ENCODE measurements around the gene HDAC9. TPM values are rescaled to one million over a fixed set of nuclear protein-coding genes. Genes with fewer than 3 reads are reported as not detected.

HDAC9 gene
- total and polyA plus RNA-seq, 11 donors = 4.8 to 62.9 (median 30.6) TPM

DNA sequence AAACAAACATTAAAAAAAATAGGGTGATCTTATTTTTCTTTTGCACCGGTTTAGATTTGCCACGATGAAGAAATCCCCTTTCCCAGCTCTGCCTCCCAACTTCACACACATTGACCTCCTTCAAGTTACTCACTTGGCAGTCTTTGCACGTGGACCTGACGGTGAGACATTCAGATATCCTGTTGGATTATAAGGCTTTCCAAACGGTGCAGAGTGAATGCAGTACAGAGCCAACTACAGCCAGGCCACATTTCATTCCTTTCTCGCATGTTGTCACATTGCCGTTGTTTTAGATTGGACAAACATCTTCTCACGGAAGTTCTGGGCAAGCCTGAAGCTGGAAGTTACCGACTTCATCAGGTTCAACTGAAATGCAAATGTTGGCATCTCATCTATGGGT lies 159.2 kb downstream of the HDAC9 start:
- intact Hi-C loops (cut with DNase I) = no loop called here
- DNase-seq = no peak
- ATAC-seq = no peak
- H3K36me3 ChIP-seq = peaks cover 0 to 26% (median 0%) of the 10 kb centered on the region in 9 donors
- TF ChIP-seq, protein P1, sequence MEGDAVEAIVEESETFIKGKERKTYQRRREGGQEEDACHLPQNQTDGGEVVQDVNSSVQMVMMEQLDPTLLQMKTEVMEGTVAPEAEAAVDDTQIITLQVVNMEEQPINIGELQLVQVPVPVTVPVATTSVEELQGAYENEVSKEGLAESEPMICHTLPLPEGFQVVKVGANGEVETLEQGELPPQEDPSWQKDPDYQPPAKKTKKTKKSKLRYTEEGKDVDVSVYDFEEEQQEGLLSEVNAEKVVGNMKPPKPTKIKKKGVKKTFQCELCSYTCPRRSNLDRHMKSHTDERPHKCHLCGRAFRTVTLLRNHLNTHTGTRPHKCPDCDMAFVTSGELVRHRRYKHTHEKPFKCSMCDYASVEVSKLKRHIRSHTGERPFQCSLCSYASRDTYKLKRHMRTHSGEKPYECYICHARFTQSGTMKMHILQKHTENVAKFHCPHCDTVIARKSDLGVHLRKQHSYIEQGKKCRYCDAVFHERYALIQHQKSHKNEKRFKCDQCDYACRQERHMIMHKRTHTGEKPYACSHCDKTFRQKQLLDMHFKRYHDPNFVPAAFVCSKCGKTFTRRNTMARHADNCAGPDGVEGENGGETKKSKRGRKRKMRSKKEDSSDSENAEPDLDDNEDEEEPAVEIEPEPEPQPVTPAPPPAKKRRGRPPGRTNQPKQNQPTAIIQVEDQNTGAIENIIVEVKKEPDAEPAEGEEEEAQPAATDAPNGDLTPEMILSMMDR (IDR thresholded peaks at IDR 0.05) = no peak
- no peak for TF ChIP-seq POLR2A (IDR thresholded peaks at IDR 0.05)
- 83 to 88% (median 88%) methylated on average over 9 of the region's 9 CpGs for WGBS, 4 donors
- no peak overlapping the region for H3K4me3 ChIP-seq
- H3K27ac ChIP-seq = no peak overlapping the region
- no peaks in the 10 kb centered on the region for H3K27me3 ChIP-seq
- H3K9me3 ChIP-seq = no peaks in the 10 kb centered on the region
- H3K4me1 ChIP-seq = peaks cover 0 to 22% (median 0%) of the 10 kb centered on the region in 12 donors

DNA sequence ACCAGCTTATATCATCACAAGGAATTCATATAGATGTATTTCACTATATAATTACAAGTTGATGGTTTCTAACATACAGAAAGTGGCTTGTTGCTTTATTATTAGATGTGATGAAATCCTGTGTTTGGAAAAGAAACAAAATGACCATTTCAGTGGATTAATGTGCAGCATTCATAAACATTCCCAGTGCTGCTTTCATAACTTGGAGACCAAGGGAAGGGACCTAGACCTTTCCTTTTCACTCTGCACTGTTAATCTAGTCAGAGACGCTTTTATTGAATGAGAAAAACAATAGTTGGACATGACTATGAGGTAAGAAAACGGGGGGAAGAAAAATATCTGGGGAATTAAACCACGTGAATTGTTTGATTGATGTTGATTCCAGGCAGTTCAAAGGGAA lies 160.0 kb downstream of the HDAC9 start:
- WGBS, 4 donors = 54 to 67% (median 62%) methylated on average over 3 of the region's 3 CpGs
- no peak overlapping the region for H3K4me3 ChIP-seq
- no peaks in the 10 kb centered on the region for H3K27me3 ChIP-seq
- no peaks in the 10 kb centered on the region for H3K9me3 ChIP-seq
- ATAC-seq (no peak), DNase-seq (no peak)
- peaks cover 0 to 19% (median 0%) of the 10 kb centered on the region in 9 donors for H3K36me3 ChIP-seq
- intact Hi-C loops (cut with DNase I) = no loop called here
- TF ChIP-seq, protein P1 (IDR thresholded peaks at IDR 0.05) = no peak
- no peak for TF ChIP-seq POLR2A (IDR thresholded peaks at IDR 0.05)
- H3K27ac ChIP-seq = peak overlapping the region in 1 of 12 donors; percentile 83
- peaks cover 0 to 22% (median 0%) of the 10 kb centered on the region in 12 donors for H3K4me1 ChIP-seq

DNA sequence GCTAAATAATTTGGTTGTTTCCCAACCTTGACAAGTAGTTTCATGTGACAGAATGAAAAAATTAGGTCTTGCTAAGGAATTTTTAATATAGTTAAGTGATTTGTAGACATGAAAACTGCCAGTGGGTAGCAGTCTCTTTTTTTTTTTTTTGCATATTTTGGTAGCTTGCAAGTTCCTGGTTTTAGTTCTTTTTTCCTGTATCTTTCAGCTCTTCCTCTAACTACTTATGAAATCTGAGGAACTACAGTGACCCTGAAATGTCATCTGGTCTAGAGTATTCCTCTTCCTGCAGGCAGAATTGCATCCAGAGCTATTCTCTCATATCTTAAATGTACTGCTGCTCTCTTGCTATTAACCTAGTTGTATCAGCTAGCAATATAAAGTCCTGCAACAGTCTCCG lies 160.4 kb downstream of the HDAC9 start:
- DNase-seq = no peak
- Histone ChIP-seq H3K36me3 (peaks cover 0 to 15% (median 0%) of the 10 kb centered on the region in 9 donors), H3K27me3 (no peaks in the 10 kb centered on the region), H3K27ac (peak overlapping the region in 1 of 12 donors; percentile 83), H3K4me3 (no peak overlapping the region), H3K9me3 (no peaks in the 10 kb centered on the region), H3K4me1 (peaks cover 0 to 22% (median 0%) of the 10 kb centered on the region in 12 donors)
- peak in 2 of 4 donors; percentile 20 to 28 for ATAC-seq
- TF ChIP-seq, protein P1 (IDR thresholded peaks at IDR 0.05) = no peak
- TF ChIP-seq POLR2A (IDR thresholded peaks at IDR 0.05) = no peak
- 93 to 97% (median 94%) methylated on average over 1 of the region's 1 CpG for WGBS, 4 donors
- intact Hi-C loops (cut with DNase I) = no loop called here

DNA sequence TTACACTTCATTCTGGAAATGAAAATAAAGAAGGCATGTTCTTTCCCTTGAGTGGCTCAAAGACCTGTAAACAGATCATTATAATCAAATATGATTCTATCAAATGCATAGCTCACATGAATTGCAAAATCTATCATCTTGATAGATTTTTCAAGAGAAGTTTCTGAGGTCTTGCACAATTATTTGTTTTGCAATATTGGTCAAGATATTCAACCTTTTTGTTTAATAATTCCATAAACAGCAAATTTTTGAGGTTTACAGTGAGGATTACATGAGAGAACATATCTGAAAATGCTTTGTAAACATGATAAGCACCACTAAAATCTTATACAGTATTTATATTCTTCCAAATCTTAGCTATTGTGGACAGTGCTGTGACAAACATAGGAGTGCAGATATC lies 160.8 kb downstream of the HDAC9 start:
- H3K27me3 ChIP-seq = no peaks in the 10 kb centered on the region
- H3K27ac ChIP-seq = peak overlapping the region in 1 of 12 donors; percentile 83
- peaks cover 0 to 14% (median 0%) of the 10 kb centered on the region in 9 donors for H3K36me3 ChIP-seq
- TF ChIP-seq, protein P1 (IDR thresholded peaks at IDR 0.05) = no peak
- TF ChIP-seq POLR2A (IDR thresholded peaks at IDR 0.05) = no peak
- H3K9me3 ChIP-seq = no peaks in the 10 kb centered on the region
- no peak overlapping the region for H3K4me3 ChIP-seq
- intact Hi-C loops (cut with DNase I) = no loop called here
- peaks cover 0 to 22% (median 0%) of the 10 kb centered on the region in 12 donors for H3K4me1 ChIP-seq
- DNase-seq (no peak), ATAC-seq (no peak)
